ENCODE data around the gene TEDC1.

- TF ChIP-seq TAF1 (IDR thresholded peaks at IDR 0.05; ENCODE audit: borderline replicate concordance, low read depth, low read length) (no peak), POLR2AphosphoS5 (IDR thresholded peaks at IDR 0.05; ENCODE audit: low read depth, low read length) (no peak), POLR2A (IDR thresholded peaks at IDR 0.05; ENCODE audit: low read depth, low read length) (no peak)
These were observed 37.0 kb downstream of the TEDC1 start for GRCh38 chr14:105527826-105528585.
